H9 (cell line): ENCODE data around the gene BEND7. TPM values are rescaled to one million over a fixed set of nuclear protein-coding genes. Genes with fewer than 3 reads are reported as not detected.

ENCODE experiments used
- DNase-seq: peaks from one replicate; pipeline ENCODE4 v3.0.0-alpha.2; 2017
- H2AFZ ChIP-seq: one replicate; pipeline ENCODE4 v1.6.1; 2013; ENCODE audit warnings: mild to moderate bottlenecking, low read length, control low read depth, moderate library complexity
- H2AK5ac ChIP-seq: 2 replicates; pipeline ENCODE4 v1.6.1; 2013; ENCODE audit warnings: low read length, control low read depth, mixed read lengths; ENCODE audit not compliant: insufficient read length
- H2BK120ac ChIP-seq: one replicate; pipeline ENCODE4 v1.6.1; 2013; ENCODE audit warnings: low read depth, mild to moderate bottlenecking, low read length, control low read depth, inconsistent platforms; ENCODE audit not compliant: poor library complexity, severe bottlenecking
- H2BK12ac ChIP-seq: 2 replicates; pipeline ENCODE4 v1.6.1; 2013; ENCODE audit warnings: low read length, control low read depth, mixed read lengths, low read depth; ENCODE audit not compliant: insufficient read length
- H2BK15ac ChIP-seq: 2 replicates; pipeline ENCODE4 v1.6.1; 2013; ENCODE audit warnings: low read depth, low read length, control low read depth
- H2BK20ac ChIP-seq: one replicate; pipeline ENCODE4 v1.6.1; 2013; ENCODE audit warnings: low read depth, mild to moderate bottlenecking, low read length, control low read depth, inconsistent platforms; ENCODE audit not compliant: poor library complexity, severe bottlenecking
- H2BK5ac ChIP-seq: 2 replicates; pipeline ENCODE4 v1.6.1; 2013; ENCODE audit warnings: low read length, control low read depth, mixed read lengths; ENCODE audit not compliant: insufficient read length
- H3K14ac ChIP-seq: 2 replicates; pipeline ENCODE4 v1.6.1; 2013; ENCODE audit warnings: low read length, control low read depth; ENCODE audit not compliant: insufficient read depth
- H3K18ac ChIP-seq: 2 replicates; pipeline ENCODE4 v1.6.1; 2013; ENCODE audit warnings: low read depth, mild to moderate bottlenecking, mixed read lengths, low read length, control low read depth; ENCODE audit not compliant: insufficient read length
- H3K23ac ChIP-seq: 2 replicates; pipeline ENCODE4 v1.6.1; 2013; ENCODE audit warnings: low read length, control low read depth, mixed read lengths, low read depth; ENCODE audit not compliant: insufficient read length
- H3K23me2 ChIP-seq: 2 replicates; pipeline ENCODE4 v1.6.1; 2013; ENCODE audit warnings: low read depth, mild to moderate bottlenecking, mixed read lengths, low read length, control low read depth; ENCODE audit not compliant: insufficient read length, poor library complexity, severe bottlenecking
- H3K27ac ChIP-seq: 2 replicates; pipeline ENCODE4 v1.5.1; 2013; ENCODE audit warnings: low read length, control low read depth, mixed read lengths, low read depth; ENCODE audit not compliant: insufficient read length
- H3K27me3 ChIP-seq: 2 replicates; pipeline ENCODE4 v1.6.1; 2013; ENCODE audit warnings: low read length, control low read depth, inconsistent platforms; ENCODE audit not compliant: insufficient read depth
- H3K4ac ChIP-seq: 2 replicates; pipeline ENCODE4 v1.6.1; 2013; ENCODE audit warnings: low read depth, mild to moderate bottlenecking, control low read depth, inconsistent platforms, low read length, moderate library complexity
- H3K4me1 ChIP-seq: 2 replicates; pipeline ENCODE4 v1.6.1; 2013; ENCODE audit warnings: low read length, control low read depth, inconsistent platforms; ENCODE audit not compliant: insufficient read depth
- H3K4me2 ChIP-seq: 2 replicates; pipeline ENCODE4 v1.6.1; 2013; ENCODE audit warnings: low read length, control low read depth, mixed read lengths; ENCODE audit not compliant: insufficient read length, insufficient read depth
- H3K56ac ChIP-seq: 2 replicates; pipeline ENCODE4 v1.6.1; 2013; ENCODE audit warnings: low read depth, mild to moderate bottlenecking, mixed read lengths, low read length, control low read depth; ENCODE audit not compliant: insufficient read length
- H3K79me1 ChIP-seq: 2 replicates; pipeline ENCODE4 v1.6.1; 2013; ENCODE audit warnings: low read depth, mild to moderate bottlenecking, moderate library complexity, low read length, control low read depth, inconsistent platforms; ENCODE audit not compliant: insufficient read depth, poor library complexity, severe bottlenecking
- H3K79me2 ChIP-seq: 2 replicates; pipeline ENCODE4 v1.6.1; 2013; ENCODE audit warnings: low read length, control low read depth, inconsistent platforms; ENCODE audit not compliant: insufficient read depth
- H3K9ac ChIP-seq: 2 replicates; pipeline ENCODE4 v1.6.1; 2013; ENCODE audit warnings: low read length, control low read depth, mixed read lengths; ENCODE audit not compliant: insufficient read length; ENCODE audit errors: extremely low read depth
- H3K9me3 ChIP-seq: one replicate; pipeline ENCODE4 v1.6.1; 2013; ENCODE audit warnings: low read depth, low read length, inconsistent platforms; ENCODE audit not compliant: control insufficient read depth
- H3T11ph ChIP-seq: one replicate; pipeline ENCODE4 v1.6.1; 2013; ENCODE audit warnings: mild to moderate bottlenecking, low read length, control low read depth, inconsistent platforms
- H4K20me1 ChIP-seq: one replicate; pipeline ENCODE4 v1.6.1; 2013; ENCODE audit not compliant: control insufficient read depth, insufficient read length, insufficient read depth
- H4K5ac ChIP-seq: 2 replicates; pipeline ENCODE4 v1.6.1; 2013; ENCODE audit warnings: low read depth, mild to moderate bottlenecking, mixed read lengths, low read length, control low read depth; ENCODE audit not compliant: insufficient read length
- H4K8ac ChIP-seq: replicated peaks from 2 replicates; pipeline ENCODE4 v1.6.1; 2013; ENCODE audit warnings: low read length, control low read depth, mixed read lengths, low read depth; ENCODE audit not compliant: insufficient read length
- H4K91ac ChIP-seq: 2 replicates; pipeline ENCODE4 v1.6.1; 2013; ENCODE audit warnings: low read depth, mild to moderate bottlenecking, moderate library complexity, mixed read lengths, low read length, control low read depth; ENCODE audit not compliant: insufficient read length
- H3K27ac Mint-ChIP-seq, 3 experiments: 2 replicates in 2 of 3; 3 replicates in 1 of 3; pipeline ENCODE4 v1.8.0; 2020 to 2021; ENCODE audit warnings: mixed read lengths in 3 of 3, mild to moderate bottlenecking in 1 of 3, moderate library complexity in 1 of 3
- H3K27me3 Mint-ChIP-seq: 2 replicates; pipeline ENCODE4 v1.8.0; 2021; ENCODE audit warnings: low read depth, mild to moderate bottlenecking, moderate library complexity, mixed read lengths
- H3K36me3 Mint-ChIP-seq, 3 experiments: 2 replicates in 2 of 3; 3 replicates in 1 of 3; pipeline ENCODE4 v1.8.0; 2020 to 2021; ENCODE audit warnings: low read depth in 3 of 3, mixed read lengths in 3 of 3; ENCODE audit not compliant: insufficient read depth in 1 of 3
- H3K4me1 Mint-ChIP-seq, 2 experiments: 2 replicates each; pipeline ENCODE4 v1.8.0; 2020; ENCODE audit warnings: mixed read lengths in 2 of 2
- H3K4me3 Mint-ChIP-seq, 2 experiments: 2 replicates in 1 of 2; 3 replicates in 1 of 2; pipeline ENCODE4 v1.8.0; 2020 to 2021; ENCODE audit warnings: mild to moderate bottlenecking in 2 of 2, mixed read lengths in 2 of 2, moderate library complexity in 1 of 2
- H3K9me3 Mint-ChIP-seq, 2 experiments: 2 replicates in 1 of 2; 3 replicates in 1 of 2; pipeline ENCODE4 v1.8.0; 2020; ENCODE audit warnings: mild to moderate bottlenecking in 2 of 2, mixed read lengths in 2 of 2, moderate library complexity in 1 of 2
- WGBS: extraction: QIAGEN DNeasy Blood & Tissue Kit; methylation state at CpG from one replicate; pipeline ENCODE4 v1.1.7; 2013; ENCODE audit warnings: missing lambda C conversion rate, low lambda C conversion rate, mixed read lengths; ENCODE audit not compliant: insufficient read length; ENCODE audit errors: extremely low coverage; 5-methylcytosine and 5-hydroxymethylcytosine counted together
- total RNA-seq: library from RNA; stranded (reverse); gene quantifications from 2 replicates; pipeline ENCODE4 v1.2.1, GENCODE V29; 2021
- TF ChIP-seq, protein P1 (sequence below): fragments of 200-600 bp; sonication (generic); conservative IDR thresholded peaks from 3 replicates; pipeline ENCODE4 v1.8.0; 2021; ENCODE audit warnings: antibody characterized with exemption, mild to moderate bottlenecking

The BEND7 gene
- total RNA-seq, 1 experiment from 2014 or later, result 17.7 TPM

DNA sequence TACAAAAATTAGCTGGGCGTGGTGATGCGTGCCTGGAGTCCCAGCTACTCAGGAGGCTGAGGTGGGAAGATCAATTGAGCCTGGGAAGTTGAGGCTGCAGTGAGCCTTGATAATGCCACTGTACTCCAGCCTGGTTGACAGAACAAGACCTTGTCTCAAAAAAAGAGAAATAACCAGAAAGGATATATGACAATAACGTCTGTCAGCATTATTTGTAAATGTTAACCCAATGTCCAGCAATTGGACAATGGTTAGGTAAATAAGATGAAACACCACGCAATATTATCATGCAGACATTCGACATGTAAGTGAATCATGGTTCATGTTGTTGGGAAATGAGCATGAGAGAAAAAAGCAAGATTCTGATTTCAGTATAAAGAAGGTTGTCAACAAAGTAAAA, 136.1 kb downstream of the BEND7 start:
- H3K9me3 Mint-ChIP-seq, result peaks cover 7 to 8% of the 10 kb centered on the region in 2 experiments
- no peak overlapping the region for H4K5ac ChIP-seq
- H3K18ac ChIP-seq, result no peak overlapping the region

More for the DNA sequence above, 136.1 kb downstream of the BEND7 start:
- no peaks in the 10 kb centered on the region for H3K23me2 ChIP-seq
- TF ChIP-seq, protein P1, sequence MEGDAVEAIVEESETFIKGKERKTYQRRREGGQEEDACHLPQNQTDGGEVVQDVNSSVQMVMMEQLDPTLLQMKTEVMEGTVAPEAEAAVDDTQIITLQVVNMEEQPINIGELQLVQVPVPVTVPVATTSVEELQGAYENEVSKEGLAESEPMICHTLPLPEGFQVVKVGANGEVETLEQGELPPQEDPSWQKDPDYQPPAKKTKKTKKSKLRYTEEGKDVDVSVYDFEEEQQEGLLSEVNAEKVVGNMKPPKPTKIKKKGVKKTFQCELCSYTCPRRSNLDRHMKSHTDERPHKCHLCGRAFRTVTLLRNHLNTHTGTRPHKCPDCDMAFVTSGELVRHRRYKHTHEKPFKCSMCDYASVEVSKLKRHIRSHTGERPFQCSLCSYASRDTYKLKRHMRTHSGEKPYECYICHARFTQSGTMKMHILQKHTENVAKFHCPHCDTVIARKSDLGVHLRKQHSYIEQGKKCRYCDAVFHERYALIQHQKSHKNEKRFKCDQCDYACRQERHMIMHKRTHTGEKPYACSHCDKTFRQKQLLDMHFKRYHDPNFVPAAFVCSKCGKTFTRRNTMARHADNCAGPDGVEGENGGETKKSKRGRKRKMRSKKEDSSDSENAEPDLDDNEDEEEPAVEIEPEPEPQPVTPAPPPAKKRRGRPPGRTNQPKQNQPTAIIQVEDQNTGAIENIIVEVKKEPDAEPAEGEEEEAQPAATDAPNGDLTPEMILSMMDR, result no peak
- H3K23ac ChIP-seq, result no peak overlapping the region
- H3K36me3 Mint-ChIP-seq, result peaks cover 0 to 10% (median 9%) of the 10 kb centered on the region in 3 experiments; a peak in 5 of 7 replicates
- no peak overlapping the region for H4K91ac ChIP-seq
- peaks cover 4% of the 10 kb centered on the region for H3K27me3 Mint-ChIP-seq
- H2BK20ac ChIP-seq, result no peak overlapping the region
- H3K4me3 Mint-ChIP-seq, result no peak overlapping the region
- no CpG with 5 or more reads among the region's 5 CpGs for WGBS
- H2AFZ ChIP-seq, result no peak overlapping the region
- H3K27me3 ChIP-seq, result no peaks in the 10 kb centered on the region
- no peak overlapping the region for H3K14ac ChIP-seq
- DNase-seq, result no peak
- no peak overlapping the region for H3K27ac Mint-ChIP-seq
- no peak overlapping the region for H2BK120ac ChIP-seq
- no peak overlapping the region for H3K4me2 ChIP-seq
- no peaks in the 10 kb centered on the region for H3K9me3 ChIP-seq
- H3K27ac ChIP-seq, result no peak overlapping the region
- H3K4me1 Mint-ChIP-seq, result peaks cover 19 to 36% of the 10 kb centered on the region in 2 experiments
- H3K4ac ChIP-seq, result no peak overlapping the region
- no peak overlapping the region for H3K56ac ChIP-seq
- no peaks in the 10 kb centered on the region for H4K20me1 ChIP-seq
- no peak overlapping the region for H2AK5ac ChIP-seq
- H3K4me1 ChIP-seq, result peaks cover 5% of the 10 kb centered on the region; the same call in 1 of the 2 replicates
- H3K9ac ChIP-seq, result no peak overlapping the region
- H2BK5ac ChIP-seq, result no peak overlapping the region
- H3T11ph ChIP-seq, result no peak overlapping the region
- H2BK12ac ChIP-seq, result no peak overlapping the region
- H4K8ac ChIP-seq, result no peak overlapping the region
- no peak overlapping the region for H2BK15ac ChIP-seq
- no peaks in the 10 kb centered on the region; the same call in 1 of the 2 replicates for H3K79me2 ChIP-seq
- H3K79me1 ChIP-seq, result no peaks in the 10 kb centered on the region

Other genes starting within 250 kb of the BEND7 start
- 19.7 and 21.5 TPM in 2 replicates for gene PHYH, start 228.9 kb downstream of the BEND7 start, total RNA-seq
- gene SEPHS1, start 180.7 kb downstream of the BEND7 start, total RNA-seq, result 366 and 387 TPM in 2 replicates
- 17.1 and 18.5 TPM in 2 replicates for gene PRPF18, start 58.0 kb upstream of the BEND7 start, total RNA-seq